Activated T-helper 17 cell treated with anti-CD3 and anti-CD28 coated beads, Interleukin-2, amount 50 U/mL, for 72 hours (primary cell): ENCODE results near the gene MAN2A1. TPM values are rescaled to one million over a fixed set of nuclear protein-coding genes. Genes with fewer than 3 reads are reported as not detected.
"Not testable (repeated sequence)": the region's sequence is repeated elsewhere in the genome, so short reads cannot be mapped to it uniquely, and the experiment has no call there.

Source experiments
- ATAC-seq: fragments of 150-1000 bp; cut with Tn5 transposase; replicated peaks from 2 replicates; pipeline ENCODE4 v1.10.0; 2021; ENCODE audit warnings: mild to moderate bottlenecking, moderate library complexity
- H3K27ac Mint-ChIP-seq: one replicate; pipeline ENCODE4 v1.8.0; 2022; ENCODE audit warnings: mixed read lengths
- H3K27me3 Mint-ChIP-seq: one replicate; pipeline ENCODE4 v1.8.0; 2022; ENCODE audit warnings: mixed read lengths
- H3K36me3 Mint-ChIP-seq: one replicate; pipeline ENCODE4 v1.8.0; 2022; ENCODE audit warnings: low read depth, mild to moderate bottlenecking, mixed read lengths
- H3K4me1 Mint-ChIP-seq: one replicate; pipeline ENCODE4 v1.8.0; 2022; ENCODE audit warnings: mixed read lengths
- H3K4me3 Mint-ChIP-seq: one replicate; pipeline ENCODE4 v1.8.0; 2022; ENCODE audit warnings: mild to moderate bottlenecking, mixed read lengths
- H3K9me3 Mint-ChIP-seq: one replicate; pipeline ENCODE4 v1.8.0; 2022; ENCODE audit warnings: mixed read lengths
- total RNA-seq, 2 donors: library from RNA; stranded (reverse); gene quantifications; one replicate each; pipeline ENCODE4 v1.2.3, GENCODE V29; 2022

MAN2A1 gene
- total RNA-seq, 2 donors from 2014 or later = 17.8 to 28.1 TPM

GRCh38 chr5:109826426-109826825 is 136.7 kb downstream of the MAN2A1 start:
- ATAC-seq = no peak

GRCh38 chr5:109829331-109829730 is 139.6 kb downstream of the MAN2A1 start:
- no peak overlapping the region for H3K4me3 Mint-ChIP-seq
- H3K36me3 Mint-ChIP-seq = peaks cover 62% of the 10 kb centered on the region
- H3K4me1 Mint-ChIP-seq = no peaks in the 10 kb centered on the region
- no peak for ATAC-seq
- H3K27me3 Mint-ChIP-seq = no peaks in the 10 kb centered on the region
- no peak overlapping the region for H3K27ac Mint-ChIP-seq
- no peaks in the 10 kb centered on the region for H3K9me3 Mint-ChIP-seq

More at GRCh38 chr5:109826426-109826825, 136.7 kb downstream of the MAN2A1 start:
- Mint-ChIP-seq H3K27me3 (no peaks in the 10 kb centered on the region), H3K4me1 (no peaks in the 10 kb centered on the region), H3K4me3 (no peak overlapping the region), H3K27ac (no peak overlapping the region), H3K36me3 (peaks cover 76% of the 10 kb centered on the region), H3K9me3 (no peaks in the 10 kb centered on the region)

DNA sequence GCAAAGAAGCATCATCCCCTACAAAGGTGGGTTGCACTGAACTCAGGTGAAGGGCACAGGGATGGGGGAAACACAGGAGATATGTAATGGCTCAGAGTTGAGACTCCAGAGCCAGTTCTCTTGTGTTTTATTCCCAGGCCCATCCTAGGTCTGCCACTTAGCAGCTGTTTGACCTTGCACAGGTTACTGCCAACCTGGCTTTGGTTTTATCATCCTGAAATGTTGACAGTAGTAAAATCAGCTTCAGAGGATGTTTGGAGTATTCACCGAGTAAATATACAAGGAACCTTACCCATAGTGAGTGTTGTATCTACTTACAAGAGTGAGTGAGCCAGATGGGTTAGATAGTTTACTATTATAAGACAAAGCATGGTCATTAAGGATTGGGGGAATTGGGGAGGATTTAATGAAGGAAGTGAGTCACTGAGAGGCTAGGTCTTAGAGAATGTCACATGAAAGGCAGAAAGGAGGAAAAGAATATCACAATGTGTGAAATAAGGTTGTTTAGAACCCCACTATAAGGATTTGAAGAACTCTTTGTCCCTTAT is 141.3 kb downstream of the MAN2A1 start:
- H3K36me3 Mint-ChIP-seq = peaks cover 60% of the 10 kb centered on the region
- H3K27me3 Mint-ChIP-seq = no peaks in the 10 kb centered on the region
- no peaks in the 10 kb centered on the region for H3K9me3 Mint-ChIP-seq
- H3K4me3 Mint-ChIP-seq = no peak overlapping the region
- no peak overlapping the region for H3K27ac Mint-ChIP-seq
- ATAC-seq = no peak
- H3K4me1 Mint-ChIP-seq = no peaks in the 10 kb centered on the region

GRCh38 chr5:109832207-109833188 is 142.8 kb downstream of the MAN2A1 start:
- H3K36me3 Mint-ChIP-seq = peaks cover 56% of the 10 kb centered on the region
- not testable (repeated sequence) for ATAC-seq, H3K9me3 Mint-ChIP-seq, H3K4me3 Mint-ChIP-seq, H3K27me3 Mint-ChIP-seq, H3K27ac Mint-ChIP-seq, H3K4me1 Mint-ChIP-seq

- H3K4me1 Mint-ChIP-seq = no peaks in the 10 kb centered on the region
- H3K27ac Mint-ChIP-seq = peak overlapping the region; percentile 73
- no peak overlapping the region for H3K4me3 Mint-ChIP-seq
- H3K36me3 Mint-ChIP-seq = peaks cover 57% of the 10 kb centered on the region
- H3K27me3 Mint-ChIP-seq = no peaks in the 10 kb centered on the region
- ATAC-seq = no peak
- no peaks in the 10 kb centered on the region for H3K9me3 Mint-ChIP-seq
Measured at GRCh38 chr5:109833946-109834345, 144.2 kb downstream of the MAN2A1 start.

GRCh38 chr5:109836280-109836679 is 146.6 kb downstream of the MAN2A1 start:
- ATAC-seq = no peak
- no peak overlapping the region for H3K4me3 Mint-ChIP-seq
- no peaks in the 10 kb centered on the region for H3K9me3 Mint-ChIP-seq
- no peak overlapping the region for H3K27ac Mint-ChIP-seq
- no peaks in the 10 kb centered on the region for H3K27me3 Mint-ChIP-seq
- peaks cover 62% of the 10 kb centered on the region for H3K36me3 Mint-ChIP-seq
- no peaks in the 10 kb centered on the region for H3K4me1 Mint-ChIP-seq

DNA sequence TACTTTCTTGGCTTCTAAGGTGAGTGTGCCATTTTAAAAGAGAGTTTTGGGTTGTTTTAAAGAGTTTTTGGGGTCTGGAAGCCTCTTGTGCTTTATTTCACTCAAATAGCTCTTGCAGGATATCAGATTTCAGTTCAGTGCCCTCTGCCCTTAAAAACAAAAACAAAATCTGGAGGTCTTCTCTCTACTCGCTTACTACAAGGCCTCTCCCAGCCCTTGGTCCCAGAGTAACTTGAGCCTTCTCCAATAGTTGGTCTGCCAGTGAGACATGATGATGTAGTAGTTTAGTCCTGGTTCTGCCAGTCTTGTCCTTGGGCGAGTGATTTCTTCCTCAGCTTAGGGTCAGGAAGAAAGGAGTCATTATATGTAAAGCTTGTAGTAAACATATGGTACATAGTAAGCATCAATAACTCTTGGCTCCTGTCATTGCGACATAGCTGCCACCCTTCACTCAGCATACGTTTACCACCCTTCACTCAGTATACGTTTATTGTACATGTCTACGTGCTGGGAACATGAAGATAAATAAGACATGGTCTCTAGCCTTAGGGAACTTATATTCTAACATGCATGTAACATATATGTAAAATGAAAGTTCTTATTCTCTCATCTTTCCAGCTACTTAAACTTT is 147.6 kb downstream of the MAN2A1 start:
- Mint-ChIP-seq H3K4me1 (no peaks in the 10 kb centered on the region), H3K27me3 (no peaks in the 10 kb centered on the region)

DNA sequence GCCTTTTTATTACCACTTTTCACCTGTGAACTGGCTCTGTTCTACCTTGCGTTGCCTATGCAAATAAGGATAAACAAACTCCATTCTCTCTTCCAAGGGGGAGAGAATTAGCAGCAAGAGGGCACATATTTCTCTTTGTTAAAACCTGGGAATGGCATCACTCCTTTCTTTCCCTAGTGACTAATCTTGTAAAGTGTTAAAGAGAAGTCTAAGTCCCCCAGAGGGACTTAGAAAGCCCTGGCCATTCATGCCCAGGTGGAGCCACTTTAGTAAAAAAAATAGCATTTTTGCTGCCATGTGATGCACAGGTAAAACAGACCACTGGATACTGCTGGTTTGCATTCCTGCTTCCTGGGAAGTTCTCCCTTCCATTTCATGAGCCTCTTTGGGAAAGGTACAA is 148.4 kb downstream of the MAN2A1 start:
- no peak overlapping the region for H3K27ac Mint-ChIP-seq
- H3K4me3 Mint-ChIP-seq = no peak overlapping the region
- no peaks in the 10 kb centered on the region for H3K4me1 Mint-ChIP-seq
- H3K9me3 Mint-ChIP-seq = no peaks in the 10 kb centered on the region
- no peak for ATAC-seq
- H3K36me3 Mint-ChIP-seq = peaks cover 77% of the 10 kb centered on the region
- no peaks in the 10 kb centered on the region for H3K27me3 Mint-ChIP-seq

More for the DNA sequence above, 147.6 kb downstream of the MAN2A1 start:
- ATAC-seq = no peak
- H3K4me3 Mint-ChIP-seq = no peak overlapping the region
- H3K36me3 Mint-ChIP-seq = peaks cover 71% of the 10 kb centered on the region
- no peaks in the 10 kb centered on the region for H3K9me3 Mint-ChIP-seq
- H3K27ac Mint-ChIP-seq = no peak overlapping the region

DNA sequence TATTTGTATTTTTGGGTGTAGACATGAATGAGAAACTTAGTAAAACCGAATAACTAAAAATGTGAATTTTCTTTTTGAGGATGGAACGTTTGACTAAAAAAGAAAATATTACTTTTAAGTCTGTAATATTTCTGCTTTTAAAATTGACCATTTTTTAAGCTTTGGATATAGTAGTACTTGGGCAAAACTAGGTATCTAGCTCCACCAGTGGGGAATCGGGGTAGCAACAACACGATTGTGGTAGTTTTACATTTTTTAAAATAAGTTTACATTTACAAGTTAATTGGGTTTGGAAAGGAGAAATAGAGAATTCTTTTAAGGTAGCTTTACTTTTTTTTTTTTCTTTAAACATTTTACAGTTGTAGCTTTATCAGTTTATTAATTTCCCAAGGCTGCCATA is 154.4 kb downstream of the MAN2A1 start:
- no peak overlapping the region for H3K4me3 Mint-ChIP-seq
- H3K27me3 Mint-ChIP-seq = no peaks in the 10 kb centered on the region
- peaks cover 89% of the 10 kb centered on the region for H3K36me3 Mint-ChIP-seq
- peaks cover 10% of the 10 kb centered on the region for H3K4me1 Mint-ChIP-seq
- peaks cover 9% of the 10 kb centered on the region for H3K9me3 Mint-ChIP-seq
- no peak for ATAC-seq
- H3K27ac Mint-ChIP-seq = no peak overlapping the region

GRCh38 chr5:109844695-109845094 is 155.0 kb downstream of the MAN2A1 start:
- Mint-ChIP-seq H3K9me3 (peaks cover 13% of the 10 kb centered on the region), H3K4me3 (no peak overlapping the region), H3K4me1 (peaks cover 15% of the 10 kb centered on the region), H3K27me3 (no peaks in the 10 kb centered on the region), H3K27ac (no peak overlapping the region), H3K36me3 (peaks cover 89% of the 10 kb centered on the region)
- ATAC-seq = no peak

GRCh38 chr5:109848130-109848529 is 158.4 kb downstream of the MAN2A1 start:
- Mint-ChIP-seq H3K4me3 (no peak overlapping the region), H3K9me3 (peaks cover 13% of the 10 kb centered on the region), H3K36me3 (peaks cover 79% of the 10 kb centered on the region), H3K4me1 (peaks cover 22% of the 10 kb centered on the region), H3K27ac (peak overlapping the region; percentile 41), H3K27me3 (no peaks in the 10 kb centered on the region)
- no peak for ATAC-seq

DNA sequence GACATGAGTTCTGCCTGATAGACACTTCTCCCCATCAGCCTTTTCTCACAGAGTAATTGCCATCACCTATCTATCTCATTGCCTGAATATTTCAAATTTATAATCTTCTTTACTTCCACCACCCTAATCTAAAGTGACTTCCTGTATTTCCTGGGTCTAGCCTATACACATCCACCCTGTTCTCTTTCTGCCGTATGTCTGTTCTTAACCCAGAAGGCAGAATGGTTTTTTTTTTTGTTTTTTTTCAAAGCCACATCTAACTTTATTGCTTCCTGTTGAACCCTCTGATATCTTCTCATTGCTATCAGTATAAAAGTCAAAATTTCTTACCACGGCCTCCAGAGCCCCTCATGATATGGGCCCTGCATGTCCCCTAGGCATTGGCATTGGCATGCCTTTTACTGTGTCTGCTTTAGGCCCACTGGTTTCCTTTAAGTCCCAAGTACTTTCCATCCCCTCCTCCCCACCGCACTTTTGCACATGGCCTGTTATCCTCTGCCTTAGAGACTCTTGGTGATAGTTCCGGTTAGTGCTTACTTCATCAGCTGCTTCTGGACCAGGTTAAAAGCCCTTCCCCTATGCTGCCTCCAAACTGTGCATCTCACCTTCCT is 159.9 kb downstream of the MAN2A1 start:
- H3K4me1 Mint-ChIP-seq = peaks cover 22% of the 10 kb centered on the region
- no peaks in the 10 kb centered on the region for H3K27me3 Mint-ChIP-seq
- H3K9me3 Mint-ChIP-seq = peaks cover 13% of the 10 kb centered on the region
- peak overlapping the region; percentile 41 for H3K27ac Mint-ChIP-seq
- no peak for ATAC-seq
- peaks cover 73% of the 10 kb centered on the region for H3K36me3 Mint-ChIP-seq
- H3K4me3 Mint-ChIP-seq = peak overlapping the region; percentile 6

- H3K4me1 Mint-ChIP-seq = peaks cover 36% of the 10 kb centered on the region
- peak; percentile 89 for ATAC-seq
- H3K27me3 Mint-ChIP-seq = no peaks in the 10 kb centered on the region
- H3K9me3 Mint-ChIP-seq = peaks cover 13% of the 10 kb centered on the region
- H3K4me3 Mint-ChIP-seq = peak overlapping the region; percentile 36
- H3K27ac Mint-ChIP-seq = peak overlapping the region; percentile 71
- peaks cover 76% of the 10 kb centered on the region for H3K36me3 Mint-ChIP-seq
Measured at GRCh38 chr5:109852371-109853155, 162.8 kb downstream of the MAN2A1 start.

DNA sequence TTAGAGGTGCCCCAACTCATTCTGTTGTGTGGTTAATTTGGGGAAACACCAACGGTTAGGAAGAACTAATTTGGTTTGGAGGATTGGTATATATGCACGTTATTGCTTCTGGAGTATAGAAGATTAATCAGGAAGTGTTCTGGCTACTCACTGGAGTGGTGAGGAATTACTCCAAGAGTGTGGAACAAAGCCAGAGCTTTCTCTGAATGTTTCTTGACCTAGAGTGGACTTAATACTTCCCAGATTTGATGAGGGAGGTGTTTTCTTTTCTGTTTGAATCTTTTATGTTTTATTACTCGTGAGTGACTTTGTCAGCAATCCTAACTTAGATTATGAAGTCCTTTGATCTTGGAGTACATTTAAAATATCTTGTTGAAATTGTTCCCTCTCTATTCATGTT is 163.7 kb downstream of the MAN2A1 start:
- H3K27me3 Mint-ChIP-seq = no peaks in the 10 kb centered on the region
- H3K36me3 Mint-ChIP-seq = peaks cover 74% of the 10 kb centered on the region
- no peak overlapping the region for H3K27ac Mint-ChIP-seq
- peaks cover 39% of the 10 kb centered on the region for H3K4me1 Mint-ChIP-seq
- no peak for ATAC-seq
- peaks cover 11% of the 10 kb centered on the region for H3K9me3 Mint-ChIP-seq
- no peak overlapping the region for H3K4me3 Mint-ChIP-seq
